ENCODE data around the gene ADAMTSL2. TPM values are rescaled to one million over a fixed set of nuclear protein-coding genes. Genes with fewer than 3 reads are reported as not detected.

The ADAMTSL2 gene
- total RNA-seq, 1 donor from 2014 or later, result not detected

- peaks cover 3% of the 10 kb centered on the region for H3K9me3 Mint-ChIP-seq
- peaks cover 6% of the 10 kb centered on the region for H3K4me1 Mint-ChIP-seq (ENCODE audit: low read depth)
- no peaks in the 10 kb centered on the region for H3K36me3 Mint-ChIP-seq (ENCODE audit: low read depth)
- peaks cover 9% of the 10 kb centered on the region for H3K27me3 Mint-ChIP-seq (ENCODE audit: low read depth)
- no peak for DNase-seq (ENCODE audit: low spot score)
- H3K4me3 Mint-ChIP-seq (ENCODE audit: low read depth), result no peak overlapping the region
- intact Hi-C loops (cut with micrococcal nuclease), result no loop called here
- no peak overlapping the region for H3K27ac Mint-ChIP-seq
These were observed 27.1 kb upstream of the ADAMTSL2 start for GRCh38 chr9:133507246-133507965.

GRCh38 chr9:133508046-133508445, 26.5 kb upstream of the ADAMTSL2 start:
- intact Hi-C loops (cut with micrococcal nuclease), result no loop called here
- peaks cover 6% of the 10 kb centered on the region for H3K4me1 Mint-ChIP-seq (ENCODE audit: low read depth)
- no peaks in the 10 kb centered on the region for H3K36me3 Mint-ChIP-seq (ENCODE audit: low read depth)
- H3K27ac Mint-ChIP-seq, result no peak overlapping the region
- no peak for DNase-seq (ENCODE audit: low spot score)
- no peaks in the 10 kb centered on the region for H3K9me3 Mint-ChIP-seq
- no peak overlapping the region for H3K4me3 Mint-ChIP-seq (ENCODE audit: low read depth)
- peaks cover 9% of the 10 kb centered on the region for H3K27me3 Mint-ChIP-seq (ENCODE audit: low read depth)

- no peaks in the 10 kb centered on the region for H3K36me3 Mint-ChIP-seq (ENCODE audit: low read depth)
- peaks cover 5% of the 10 kb centered on the region for H3K27me3 Mint-ChIP-seq (ENCODE audit: low read depth)
- H3K9me3 Mint-ChIP-seq, result no peaks in the 10 kb centered on the region
- DNase-seq (ENCODE audit: low spot score), result no peak
- intact Hi-C loops (cut with micrococcal nuclease), result no loop called here
- peaks cover 6% of the 10 kb centered on the region for H3K4me1 Mint-ChIP-seq (ENCODE audit: low read depth)
- no peak overlapping the region for H3K4me3 Mint-ChIP-seq (ENCODE audit: low read depth)
- no peak overlapping the region for H3K27ac Mint-ChIP-seq
These were observed 25.1 kb upstream of the ADAMTSL2 start for GRCh38 chr9:133509179-133510083.

- Mint-ChIP-seq H3K27me3 (ENCODE audit: low read depth) (peaks cover 5% of the 10 kb centered on the region), H3K4me1 (ENCODE audit: low read depth) (peaks cover 6% of the 10 kb centered on the region), H3K9me3 (no peaks in the 10 kb centered on the region), H3K4me3 (ENCODE audit: low read depth) (no peak overlapping the region), H3K27ac (no peak overlapping the region), H3K36me3 (ENCODE audit: low read depth) (no peaks in the 10 kb centered on the region)
- DNase-seq (ENCODE audit: low spot score), result no peak
- intact Hi-C loops (cut with micrococcal nuclease), result no loop called here
These were observed 23.5 kb upstream of the ADAMTSL2 start for GRCh38 chr9:133510926-133511505.

- Mint-ChIP-seq H3K4me3 (ENCODE audit: low read depth) (no peak overlapping the region), H3K9me3 (no peaks in the 10 kb centered on the region), H3K36me3 (ENCODE audit: low read depth) (no peaks in the 10 kb centered on the region), H3K27me3 (ENCODE audit: low read depth) (peaks cover 5% of the 10 kb centered on the region), H3K4me1 (ENCODE audit: low read depth) (peaks cover 6% of the 10 kb centered on the region), H3K27ac (no peak overlapping the region)
- DNase-seq (ENCODE audit: low spot score), result no peak
- intact Hi-C loops (cut with micrococcal nuclease), result no loop called here
These were observed 22.9 kb upstream of the ADAMTSL2 start for GRCh38 chr9:133511607-133512006.

- H3K27me3 Mint-ChIP-seq (ENCODE audit: low read depth), result peaks cover 5% of the 10 kb centered on the region
- intact Hi-C loops (cut with micrococcal nuclease), result no loop called here
These were observed 22.0 kb upstream of the ADAMTSL2 start for GRCh38 chr9:133512253-133513213.

GRCh38 chr9:133513214-133514100, 21.0 kb upstream of the ADAMTSL2 start:
- H3K27ac Mint-ChIP-seq, result no peak overlapping the region
- H3K36me3 Mint-ChIP-seq (ENCODE audit: low read depth), result no peaks in the 10 kb centered on the region
- H3K27me3 Mint-ChIP-seq (ENCODE audit: low read depth), result peaks cover 5% of the 10 kb centered on the region
- intact Hi-C loops (cut with micrococcal nuclease), result no loop called here
- no peaks in the 10 kb centered on the region for H3K9me3 Mint-ChIP-seq
- no peak for DNase-seq (ENCODE audit: low spot score)
- H3K4me3 Mint-ChIP-seq (ENCODE audit: low read depth), result no peak overlapping the region
- H3K4me1 Mint-ChIP-seq (ENCODE audit: low read depth), result peaks cover 6% of the 10 kb centered on the region

More at GRCh38 chr9:133512253-133513213, 22.0 kb upstream of the ADAMTSL2 start:
- no peaks in the 10 kb centered on the region for H3K36me3 Mint-ChIP-seq (ENCODE audit: low read depth)
- no peak overlapping the region for H3K27ac Mint-ChIP-seq
- no peak for DNase-seq (ENCODE audit: low spot score)
- H3K9me3 Mint-ChIP-seq, result no peaks in the 10 kb centered on the region
- no peak overlapping the region for H3K4me3 Mint-ChIP-seq (ENCODE audit: low read depth)
- peaks cover 6% of the 10 kb centered on the region for H3K4me1 Mint-ChIP-seq (ENCODE audit: low read depth)

GRCh38 chr9:133514460-133515239, 19.9 kb upstream of the ADAMTSL2 start:
- peaks cover under 1% of the 10 kb centered on the region for H3K4me1 Mint-ChIP-seq (ENCODE audit: low read depth)
- H3K9me3 Mint-ChIP-seq, result no peaks in the 10 kb centered on the region
- no peak overlapping the region for H3K27ac Mint-ChIP-seq
- intact Hi-C loops (cut with micrococcal nuclease), result no loop called here
- H3K36me3 Mint-ChIP-seq (ENCODE audit: low read depth), result no peaks in the 10 kb centered on the region
- DNase-seq (ENCODE audit: low spot score), result no peak
- H3K4me3 Mint-ChIP-seq (ENCODE audit: low read depth), result no peak overlapping the region
- peaks cover under 1% of the 10 kb centered on the region for H3K27me3 Mint-ChIP-seq (ENCODE audit: low read depth)

- H3K27me3 Mint-ChIP-seq (ENCODE audit: low read depth), result no peaks in the 10 kb centered on the region
- no peaks in the 10 kb centered on the region for H3K9me3 Mint-ChIP-seq
- no peak overlapping the region for H3K27ac Mint-ChIP-seq
- no peak overlapping the region for H3K4me3 Mint-ChIP-seq (ENCODE audit: low read depth)
- no peak for DNase-seq (ENCODE audit: low spot score)
- no peaks in the 10 kb centered on the region for H3K4me1 Mint-ChIP-seq (ENCODE audit: low read depth)
- H3K36me3 Mint-ChIP-seq (ENCODE audit: low read depth), result no peaks in the 10 kb centered on the region
- intact Hi-C loops (cut with micrococcal nuclease), result no loop called here
These were observed 19.3 kb upstream of the ADAMTSL2 start for GRCh38 chr9:133515240-133515610.

- no peak for DNase-seq (ENCODE audit: low spot score)
- Mint-ChIP-seq H3K4me3 (ENCODE audit: low read depth) (no peak overlapping the region), H3K4me1 (ENCODE audit: low read depth) (no peaks in the 10 kb centered on the region), H3K36me3 (ENCODE audit: low read depth) (no peaks in the 10 kb centered on the region), H3K27me3 (ENCODE audit: low read depth) (no peaks in the 10 kb centered on the region), H3K9me3 (no peaks in the 10 kb centered on the region), H3K27ac (no peak overlapping the region)
- intact Hi-C loops (cut with micrococcal nuclease), result no loop called here
These were observed 18.8 kb upstream of the ADAMTSL2 start for GRCh38 chr9:133515615-133516255.

Measured in activated T-helper 2 cell treated with anti-CD3 and anti-CD28 coated beads, Interferon-gamma antibody, Interleukin-2, Interleukin-4, amounts not matched to agents 10 μg/mL and 5 μg/mL and 100 μg/mL, durations not matched to agents 14 hours and 24 hours and 36 hours (primary cell).